ENCODE data around the gene TDRKH. TPM values are rescaled to one million over a fixed set of nuclear protein-coding genes. Genes with fewer than 3 reads are reported as not detected.
A peak's percentile ranks its signal among the peaks of the same experiment; 100 is the strongest.

Gene TDRKH, protein sequence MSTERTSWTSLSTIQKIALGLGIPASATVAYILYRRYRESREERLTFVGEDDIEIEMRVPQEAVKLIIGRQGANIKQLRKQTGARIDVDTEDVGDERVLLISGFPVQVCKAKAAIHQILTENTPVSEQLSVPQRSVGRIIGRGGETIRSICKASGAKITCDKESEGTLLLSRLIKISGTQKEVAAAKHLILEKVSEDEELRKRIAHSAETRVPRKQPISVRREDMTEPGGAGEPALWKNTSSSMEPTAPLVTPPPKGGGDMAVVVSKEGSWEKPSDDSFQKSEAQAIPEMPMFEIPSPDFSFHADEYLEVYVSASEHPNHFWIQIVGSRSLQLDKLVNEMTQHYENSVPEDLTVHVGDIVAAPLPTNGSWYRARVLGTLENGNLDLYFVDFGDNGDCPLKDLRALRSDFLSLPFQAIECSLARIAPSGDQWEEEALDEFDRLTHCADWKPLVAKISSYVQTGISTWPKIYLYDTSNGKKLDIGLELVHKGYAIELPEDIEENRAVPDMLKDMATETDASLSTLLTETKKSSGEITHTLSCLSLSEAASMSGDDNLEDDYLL
- total RNA-seq: 5.5 TPM
- long read RNA-seq, transcript TDRKH-203 (13 exons, 2,824 nt): major isoform, 6 of 16 reads
- long read RNA-seq, partial matches to known transcripts: 2 of 16 reads
- long read RNA-seq, other reads (novel, unspliced or antisense): 5 of 16 reads

DNA sequence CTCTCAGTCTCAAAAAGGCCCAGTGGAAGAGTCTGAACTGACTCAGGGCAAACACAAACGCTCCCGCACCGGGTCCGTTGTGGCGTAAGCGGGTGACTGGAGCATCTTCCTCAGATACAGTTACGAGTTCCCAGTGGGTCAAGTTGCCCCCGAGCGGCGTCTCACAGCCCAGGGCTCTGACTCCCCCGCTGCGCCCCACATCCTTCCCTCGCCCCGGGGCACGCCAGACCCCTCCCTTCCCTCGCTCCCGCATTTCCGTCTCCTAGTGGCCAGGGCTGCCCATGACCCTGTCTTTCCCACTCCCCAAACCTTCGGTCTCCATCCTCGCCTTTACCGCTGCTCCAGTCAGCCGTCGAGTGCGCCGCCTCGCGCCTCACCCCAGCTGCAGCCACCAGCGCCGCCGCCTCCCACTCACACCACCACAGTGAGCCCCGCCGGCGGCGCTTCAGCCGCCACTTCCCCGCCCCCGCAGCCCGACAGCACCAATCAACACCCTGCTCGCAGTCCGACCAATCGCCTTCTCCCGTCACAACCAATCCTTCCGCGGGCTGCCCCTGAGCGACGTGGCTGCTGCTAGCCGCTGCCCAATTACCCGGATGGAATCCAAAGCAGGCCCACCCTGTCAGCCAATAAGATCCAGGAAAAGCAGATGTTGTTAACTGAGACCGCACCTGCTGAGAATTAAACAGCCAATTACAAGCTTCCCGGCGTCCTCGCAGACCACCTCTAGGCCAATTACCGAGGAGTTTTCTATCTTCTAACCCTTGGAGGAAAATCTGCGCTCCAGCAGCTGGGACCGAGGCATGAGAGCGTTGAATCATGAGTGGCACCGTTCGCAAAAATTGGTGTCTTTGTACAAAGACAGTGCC is at the start of gene TDRKH:
TSS of gene TDRKH (minus strand) at position 430 of the 869 bp plus-strand sequence. CDS start 7,478 bp downstream, outside the sequence.
- intact Hi-C loops (cut with micrococcal nuclease): no loop called here
- ATAC-seq (peak; percentile 100), DNase-seq (peak; percentile 98)

DNA sequence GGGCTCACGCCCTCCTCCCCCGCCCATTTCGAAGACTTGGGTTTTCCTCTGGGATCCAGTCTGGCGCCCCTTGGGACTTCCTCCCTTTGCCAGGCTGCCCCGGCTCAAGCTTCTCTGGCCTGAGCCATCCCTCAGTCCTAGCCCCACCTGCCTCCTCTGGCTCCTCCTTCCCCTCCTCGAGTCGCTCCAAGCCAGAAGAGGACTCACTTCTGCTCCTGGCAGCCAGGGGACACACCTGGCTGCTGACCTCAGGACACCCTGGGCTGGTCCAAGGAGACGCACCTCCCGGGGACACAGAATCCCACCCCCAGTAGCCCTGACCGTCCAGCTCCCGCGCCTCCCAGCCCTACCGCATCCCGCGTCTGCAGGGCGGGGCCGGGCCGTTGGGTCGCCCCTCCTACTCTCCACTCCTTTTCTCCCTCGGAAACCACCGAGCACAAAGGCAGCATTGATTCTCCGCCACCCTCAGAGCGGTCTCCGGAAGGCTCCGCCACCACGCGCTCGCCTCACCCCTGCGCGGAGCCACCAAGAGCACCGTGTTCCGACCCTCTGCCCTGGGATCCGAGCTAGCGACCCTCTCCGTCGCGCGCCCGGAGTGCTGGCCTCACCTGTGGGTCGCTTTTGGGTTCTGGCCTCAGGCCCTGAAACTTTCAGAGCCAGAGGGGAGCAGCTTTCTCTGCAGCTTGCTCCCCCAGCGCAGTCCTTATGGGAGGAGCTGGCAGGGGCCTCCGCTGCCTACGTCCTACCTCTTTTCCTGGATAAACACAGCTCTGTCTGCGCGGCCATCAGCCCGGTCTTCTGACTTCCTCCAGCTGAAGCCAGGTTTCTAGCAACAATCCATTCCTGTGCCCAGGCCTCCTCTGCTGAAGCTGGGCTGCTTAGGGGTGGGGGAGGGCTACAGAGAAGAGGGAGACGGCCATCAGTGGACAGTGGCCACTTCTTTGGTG is 49.4 kb upstream of the TDRKH start, which contains the start of gene C2CD4D:
TSS of gene C2CD4D (minus strand) at position 364 of the 947 bp plus-strand sequence. CDS start 831 bp downstream, outside the sequence.
- DNase-seq (peak; percentile 58), ATAC-seq (peak; percentile 62)
- intact Hi-C loops (cut with micrococcal nuclease): loop anchor here (10.0 kb wide), 1 partner anchor 245 kb away; no protein-coding TSS in a partner anchor

DNA sequence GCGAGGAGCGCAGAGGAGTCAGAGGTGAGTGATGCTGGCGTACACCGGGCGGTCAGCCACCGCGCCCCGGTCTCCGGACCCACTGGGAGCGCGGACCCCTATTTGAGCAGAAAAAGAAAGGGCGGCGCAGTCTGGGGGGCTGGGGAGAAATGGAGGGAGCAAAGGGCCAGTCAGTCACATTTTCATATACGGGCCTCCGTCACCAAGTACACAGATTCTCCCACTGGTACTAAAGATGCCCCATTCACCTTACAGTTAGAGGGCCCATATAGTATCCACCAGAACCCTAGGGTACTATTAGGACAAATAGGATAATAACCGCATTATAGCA is 48.7 kb upstream of the TDRKH start:
- intact Hi-C loops (cut with micrococcal nuclease): loop anchor here (10.0 kb wide), 1 partner anchor 244 kb away; no protein-coding TSS in a partner anchor
- DNase-seq (no peak), ATAC-seq (no peak)

DNA sequence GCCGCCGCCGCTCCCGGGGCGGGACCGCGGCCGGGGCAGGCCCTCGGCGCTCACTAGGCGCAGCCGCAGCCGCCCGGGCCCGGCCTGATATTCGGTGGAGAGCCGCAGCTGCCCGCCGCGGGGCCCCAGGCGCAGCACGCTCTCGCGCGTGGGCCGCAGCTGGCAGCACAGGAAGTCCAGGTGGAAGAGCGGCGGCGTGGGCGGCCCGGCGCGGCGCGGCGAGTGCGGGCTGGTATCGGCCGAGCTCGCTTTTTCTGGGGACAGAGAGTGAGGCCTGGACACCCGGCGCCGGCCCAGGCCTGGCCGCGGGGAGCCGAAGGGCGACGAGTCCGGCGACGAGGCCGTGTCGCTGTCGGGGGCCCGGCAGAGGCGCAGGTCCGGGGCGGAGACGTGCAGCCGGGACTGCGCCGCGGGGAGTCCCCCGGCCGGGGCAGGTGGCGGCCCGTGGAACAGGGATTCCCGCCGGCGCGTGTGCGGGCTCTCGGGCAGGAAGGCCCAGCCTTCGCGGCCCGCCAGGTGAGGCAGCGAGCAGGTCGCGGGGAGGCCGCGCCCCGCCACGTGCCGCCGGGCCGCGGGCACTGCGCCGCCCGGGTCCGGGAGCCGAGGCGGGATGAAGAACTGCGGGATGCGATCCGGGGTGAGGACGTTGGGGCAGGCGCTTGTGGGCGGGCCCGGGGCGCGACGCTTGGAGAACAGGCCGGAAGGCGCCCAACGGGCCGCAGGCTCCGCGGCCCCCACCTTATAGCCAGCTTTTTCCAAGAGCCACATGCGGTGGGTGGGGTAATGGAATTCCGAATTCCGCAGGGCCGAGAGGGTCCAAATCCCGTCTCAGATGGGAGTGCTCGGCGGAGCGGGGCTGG is 48.2 kb upstream of the TDRKH start:
- peak; percentile 54 for ATAC-seq
- peak; percentile 54 for DNase-seq

DNA sequence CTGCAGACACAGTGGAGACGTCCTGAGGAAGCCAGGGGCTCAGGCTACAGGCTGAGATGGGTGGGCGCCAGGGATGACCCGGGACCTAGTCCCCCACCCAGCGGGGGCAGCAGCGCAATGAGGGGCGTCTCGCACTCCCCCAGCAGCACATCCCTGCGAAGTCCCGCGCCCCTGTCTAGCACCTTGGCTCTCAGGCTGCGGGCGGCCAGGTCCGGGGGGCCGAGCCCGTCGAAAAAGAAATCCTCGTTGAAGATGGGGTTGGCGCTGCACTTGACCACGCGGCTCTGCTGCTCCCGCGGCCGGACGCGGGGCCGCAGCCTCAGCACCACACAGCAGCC is 47.6 kb upstream of the TDRKH start:
- DNase-seq: no peak
- ATAC-seq: no peak
- intact Hi-C loops (cut with micrococcal nuclease): loop anchor here (10.0 kb wide), 1 partner anchor 243 kb away; no protein-coding TSS in a partner anchor

More for the DNA sequence above, 48.2 kb upstream of the TDRKH start:
- intact Hi-C loops (cut with micrococcal nuclease): loop anchor here (10.0 kb wide), 1 partner anchor 244 kb away; no protein-coding TSS in a partner anchor

DNA sequence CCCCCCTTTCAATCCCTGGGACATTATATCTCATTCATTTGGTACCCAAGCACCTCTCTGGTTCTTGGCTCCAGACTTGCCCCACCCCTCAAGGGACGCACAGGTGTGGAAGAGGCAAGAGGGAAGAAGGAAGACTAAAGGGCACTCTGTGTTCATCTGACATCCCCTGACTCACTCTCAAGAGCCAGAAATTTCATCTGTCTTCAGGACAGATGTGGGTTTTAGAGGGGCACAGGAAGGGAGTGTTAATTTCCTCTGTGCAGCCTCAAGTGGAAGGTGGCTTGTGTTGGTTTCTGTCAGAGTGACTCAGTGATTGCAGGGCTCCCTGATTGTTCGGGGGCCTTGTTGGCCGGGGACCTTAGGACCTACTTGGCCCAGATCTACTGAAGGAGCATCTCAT is 46.9 kb upstream of the TDRKH start:
- intact Hi-C loops (cut with micrococcal nuclease): loop anchor here (10.0 kb wide), 1 partner anchor 242 kb away; no protein-coding TSS in a partner anchor
- DNase-seq: no peak
- no peak for ATAC-seq

DNA sequence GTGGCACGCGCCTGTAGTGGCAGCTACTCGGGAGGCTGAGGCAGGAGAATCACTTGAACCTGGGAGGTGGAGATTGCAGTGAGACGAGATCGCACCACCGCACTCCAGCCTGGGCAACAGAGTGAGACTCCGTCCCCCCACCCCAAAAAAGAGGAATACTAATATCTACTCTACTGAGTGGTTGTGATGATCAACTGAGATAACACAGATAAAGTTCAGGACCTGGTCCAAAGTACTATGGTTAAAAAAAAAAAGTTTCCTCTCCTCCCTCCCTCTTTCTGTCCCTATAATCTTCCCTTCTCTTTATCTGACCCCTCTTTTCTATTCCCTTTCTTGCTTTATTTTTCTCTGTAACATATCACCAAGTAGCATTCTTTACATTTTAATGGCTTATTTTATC is 45.3 kb upstream of the TDRKH start:
- ATAC-seq (no peak), DNase-seq (no peak)
- intact Hi-C loops (cut with micrococcal nuclease): loop anchor here (10.0 kb wide), 1 partner anchor 241 kb away; no protein-coding TSS in a partner anchor

DNA sequence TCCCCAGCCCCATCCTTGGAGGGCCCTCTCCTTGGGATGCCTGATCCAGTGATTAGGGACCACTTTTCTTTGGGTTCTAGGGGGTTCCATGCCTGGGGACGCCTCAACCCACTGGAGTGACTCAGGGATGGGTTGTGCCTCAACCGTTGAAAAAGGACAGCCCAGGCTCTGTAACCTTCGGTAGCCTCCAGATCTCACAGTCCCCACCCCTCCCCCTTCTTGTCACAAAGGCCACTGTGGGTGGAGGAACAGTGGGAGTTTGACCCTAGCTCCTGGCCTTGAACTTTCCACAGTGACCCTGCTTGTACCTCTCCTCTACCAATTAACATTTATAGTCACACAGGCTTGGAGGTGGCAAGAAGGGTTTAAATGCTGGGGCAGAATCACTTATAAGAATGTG is 43.9 kb upstream of the TDRKH start:
- intact Hi-C loops (cut with micrococcal nuclease): loop anchor here (10.0 kb wide), 1 partner anchor 239 kb away; no protein-coding TSS in a partner anchor
- ATAC-seq (no peak), DNase-seq (no peak)

DNA sequence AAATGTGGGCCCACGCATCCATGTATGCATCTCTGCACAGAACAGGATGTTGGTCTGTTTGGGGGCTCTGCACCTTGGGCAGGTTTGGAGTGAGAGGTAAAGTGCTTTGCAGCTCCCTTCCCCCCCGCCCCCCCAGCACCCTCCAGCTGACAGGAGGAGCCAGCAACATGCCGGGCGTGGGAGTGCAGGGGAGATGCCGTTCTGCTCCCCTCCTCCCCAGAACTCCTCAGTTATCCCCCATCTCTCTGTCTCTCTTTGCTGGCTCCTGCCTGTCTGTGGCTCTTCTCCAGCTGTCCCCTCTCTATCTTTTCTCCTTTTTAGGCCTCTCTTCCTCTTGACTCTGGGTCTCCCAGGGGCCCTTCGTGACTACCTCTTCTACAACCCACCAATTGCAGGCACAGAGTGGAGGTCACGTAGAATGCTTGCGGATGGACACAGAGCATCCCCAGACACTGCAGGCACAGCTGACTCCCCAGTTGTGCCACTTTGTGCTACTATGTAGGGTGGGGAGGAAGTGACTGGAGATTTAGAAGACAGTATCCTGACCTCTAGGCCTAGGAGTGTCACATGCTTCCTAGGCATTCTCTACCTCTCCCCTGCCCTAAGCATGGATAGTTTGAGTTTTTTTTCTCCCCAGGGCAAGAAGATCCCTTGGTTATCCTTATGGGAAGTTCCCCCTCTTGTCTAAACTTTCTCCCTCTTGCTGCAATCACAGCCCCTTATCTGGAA is 43.0 kb upstream of the TDRKH start:
- DNase-seq: no peak
- intact Hi-C loops (cut with micrococcal nuclease): loop anchor here (10.0 kb wide), 1 partner anchor 239 kb away; no protein-coding TSS in a partner anchor
- no peak for ATAC-seq

DNA sequence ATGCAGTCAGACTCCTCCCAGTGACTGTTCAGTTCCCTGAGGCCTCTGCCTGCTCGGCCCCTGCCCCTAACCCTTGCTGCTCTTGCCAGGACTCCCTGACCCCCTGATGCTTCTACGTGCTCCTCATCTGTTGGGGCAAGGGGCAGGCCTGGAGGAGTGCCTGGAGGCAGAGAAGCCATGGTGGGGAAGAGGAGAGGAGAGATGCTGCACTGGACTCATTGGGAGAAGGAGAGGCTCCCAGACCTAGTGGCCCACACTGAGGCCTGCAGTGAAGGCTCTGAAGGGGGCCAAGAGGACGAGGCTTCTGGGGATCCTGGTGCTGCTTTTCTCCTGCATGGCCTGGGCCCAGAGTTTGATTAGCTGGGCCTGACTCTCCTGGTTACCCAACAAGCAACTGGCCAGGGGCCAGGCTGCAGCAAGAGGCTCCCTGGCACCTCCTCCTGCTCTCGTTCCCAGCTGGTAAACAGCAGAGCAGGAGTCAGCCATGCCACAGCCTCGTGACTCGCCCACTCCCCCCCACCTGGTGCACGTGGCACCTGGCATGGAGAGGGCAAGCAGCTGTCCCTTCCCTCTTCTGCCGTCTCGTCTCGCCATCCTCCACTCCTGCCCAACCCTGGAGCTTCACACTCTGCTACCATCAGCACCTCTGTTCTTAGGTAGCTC is 42.1 kb upstream of the TDRKH start:
- peak; percentile 88 for ATAC-seq
- peak; percentile 91 for DNase-seq
- intact Hi-C loops (cut with micrococcal nuclease): loop anchor here (10.0 kb wide), 1 partner anchor 238 kb away; no protein-coding TSS in a partner anchor

DNA sequence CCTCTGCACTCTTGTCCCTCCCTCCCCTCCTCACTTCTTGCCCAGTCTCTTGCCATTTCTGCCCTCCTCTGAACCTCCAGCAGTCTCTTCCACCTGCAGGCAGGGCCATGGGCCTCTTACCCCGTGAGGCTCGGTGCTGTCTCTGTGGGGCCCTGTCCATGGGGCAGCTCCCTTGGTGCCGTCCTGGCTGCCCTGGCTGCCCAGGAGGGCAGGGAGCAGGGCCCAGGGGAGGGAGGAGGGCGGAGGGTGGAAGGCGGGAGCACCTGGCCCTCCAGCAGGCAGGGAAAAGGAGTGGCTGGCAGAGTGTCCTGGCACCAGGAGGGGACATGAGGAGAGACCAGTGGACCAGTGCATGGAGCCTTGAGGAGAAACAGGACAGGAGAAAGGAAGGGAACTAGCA is 41.3 kb upstream of the TDRKH start, which contains the start of gene RORC:
TSS of gene RORC (minus strand) at position 198 of the 400 bp plus-strand sequence. CDS start at position 160, 38 bp downstream.
- intact Hi-C loops (cut with micrococcal nuclease): loop anchor here (10.0 kb wide), 1 partner anchor 237 kb away; no protein-coding TSS in a partner anchor
- ATAC-seq (peak; percentile 90), DNase-seq (peak; percentile 75)

DNA sequence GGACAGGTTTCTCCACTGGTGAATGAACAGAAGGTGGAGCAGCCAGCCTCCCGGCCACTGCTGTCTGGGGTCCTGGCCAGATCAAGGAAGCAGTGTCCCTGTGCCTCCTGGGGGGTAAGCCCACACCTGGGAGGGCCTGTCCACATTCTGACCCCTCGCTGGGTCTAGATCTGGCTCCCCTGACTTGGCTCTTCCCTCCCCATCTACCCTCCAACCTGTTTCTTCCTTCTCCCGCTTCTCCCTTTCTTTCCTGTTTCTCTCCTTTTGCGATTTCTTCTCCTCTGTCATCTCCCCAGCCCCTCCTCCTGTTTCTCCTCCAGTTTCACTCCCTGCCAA is 40.9 kb upstream of the TDRKH start:
- ATAC-seq: no peak
- intact Hi-C loops (cut with micrococcal nuclease): loop anchor here (10.0 kb wide), 1 partner anchor 236 kb away; no protein-coding TSS in a partner anchor
- no peak for DNase-seq

DNA sequence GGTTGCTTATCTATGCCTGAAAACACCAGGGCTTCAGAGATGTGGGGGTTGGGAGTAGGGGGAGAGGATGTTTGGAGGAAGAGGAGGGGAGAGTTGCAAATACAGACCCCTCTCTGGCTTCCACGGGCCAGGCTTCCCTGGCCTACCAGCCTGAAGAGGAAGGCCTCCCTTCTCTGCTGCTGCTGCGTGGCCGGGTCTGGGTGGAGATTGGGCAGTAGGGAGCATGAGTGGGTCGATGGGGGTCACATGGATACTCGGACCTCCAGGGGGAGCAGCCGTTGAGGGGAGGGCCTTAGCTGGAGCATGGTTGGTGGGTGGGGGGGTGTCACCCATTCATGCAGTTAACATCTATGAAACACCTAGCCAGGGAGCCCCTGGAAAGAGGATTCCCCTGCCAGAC is 39.8 kb upstream of the TDRKH start:
- intact Hi-C loops (cut with micrococcal nuclease): loop anchor here (10.0 kb wide), 1 partner anchor 235 kb away; no protein-coding TSS in a partner anchor
- no peak for DNase-seq
- no peak for ATAC-seq

DNA sequence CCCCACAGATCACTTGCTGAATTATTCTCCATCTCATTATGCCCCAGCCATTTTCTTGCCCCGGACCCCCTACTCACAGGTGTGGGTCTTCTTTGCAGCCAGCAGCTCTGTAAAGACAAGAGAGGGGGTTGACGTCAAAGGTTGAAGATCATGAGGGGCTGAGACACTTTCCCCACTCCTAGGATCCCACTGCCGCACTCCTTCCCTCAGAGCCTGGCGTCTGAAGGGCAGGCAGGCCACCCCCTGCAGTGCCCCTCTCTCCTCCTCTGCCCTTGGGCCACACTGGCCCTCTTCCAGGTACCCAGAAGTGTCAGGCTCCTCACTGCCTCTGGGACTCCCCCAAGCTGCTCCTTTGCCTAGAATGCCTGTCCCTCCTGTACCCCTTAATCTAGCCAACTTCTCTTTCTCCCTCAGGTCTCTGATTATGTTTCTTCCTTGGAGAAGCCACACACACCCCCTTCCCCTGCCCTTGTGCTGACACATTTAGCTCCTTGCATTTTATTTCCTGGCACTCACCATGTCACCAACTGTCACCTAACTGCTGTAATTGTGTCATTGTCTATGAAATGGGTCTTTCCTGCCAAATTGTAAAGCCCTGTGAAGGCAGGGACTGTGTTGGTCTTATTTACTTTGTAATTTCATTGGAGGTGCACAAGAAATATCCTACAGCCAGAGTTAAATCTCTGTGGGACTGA is 39.2 kb upstream of the TDRKH start:
- DNase-seq: no peak
- ATAC-seq: no peak
- intact Hi-C loops (cut with micrococcal nuclease): loop anchor here (10.0 kb wide), 1 partner anchor 235 kb away; no protein-coding TSS in a partner anchor

DNA sequence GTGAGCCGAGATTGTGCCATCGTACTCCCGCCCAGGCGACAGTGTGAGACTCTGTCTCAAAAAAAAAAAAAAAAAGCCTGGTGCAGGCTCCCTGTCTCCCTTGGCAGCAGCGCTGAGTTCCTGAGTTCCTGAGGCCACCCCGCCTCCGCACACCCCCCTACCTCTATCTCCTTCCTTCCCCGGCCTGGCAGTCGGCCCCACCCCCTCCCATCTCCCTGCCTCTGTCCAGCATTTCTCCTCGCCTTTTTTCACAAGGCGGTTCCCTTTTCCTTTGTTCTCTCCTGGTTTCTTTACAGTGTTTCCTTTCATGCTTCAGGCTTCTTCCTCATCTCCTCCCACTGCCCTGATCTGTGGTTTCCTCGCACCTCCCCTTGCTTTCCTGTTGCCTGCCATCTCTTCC is 38.6 kb upstream of the TDRKH start:
- intact Hi-C loops (cut with micrococcal nuclease): no loop called here
- DNase-seq: peak; percentile 71
- peak; percentile 40 for ATAC-seq

Data from left ventricle myocardium superior (tissue), 1 donor.